HUES48 (cell line): ENCODE measurements around the gene ANKRD45.
"Not testable (repeated sequence)": the region's sequence is repeated elsewhere in the genome, so short reads cannot be mapped to it uniquely, and the experiment has no call there.

Source experiments
- H3K27ac ChIP-seq: one replicate; pipeline ENCODE4 v1.7.0; 2013; ENCODE audit warnings: low read depth, low read length, inconsistent platforms
- H3K27me3 ChIP-seq: 2 replicates; pipeline ENCODE4 v1.6.1; 2013; ENCODE audit warnings: mild to moderate bottlenecking, low read length; ENCODE audit not compliant: control insufficient read depth, insufficient read depth
- H3K36me3 ChIP-seq: 2 replicates; pipeline ENCODE4 v1.6.1; 2013; ENCODE audit warnings: low read length; ENCODE audit not compliant: control insufficient read depth, insufficient read depth
- H3K4me1 ChIP-seq: 2 replicates; pipeline ENCODE4 v1.6.1; 2013; ENCODE audit warnings: mild to moderate bottlenecking, low read length; ENCODE audit not compliant: control insufficient read depth, insufficient read depth
- H3K4me3 ChIP-seq: 2 replicates; pipeline ENCODE4 v1.5.1; 2013; ENCODE audit warnings: mild to moderate bottlenecking, low read depth, low read length
- H3K9ac ChIP-seq: 2 replicates; pipeline ENCODE4 v1.6.1; 2013; ENCODE audit warnings: mild to moderate bottlenecking, low read depth, low read length, moderate library complexity
- H3K9me3 ChIP-seq: 2 replicates; pipeline ENCODE4 v1.6.1; 2013; ENCODE audit warnings: low read length; ENCODE audit not compliant: control insufficient read depth, insufficient read depth

Gene ANKRD45

DNA sequence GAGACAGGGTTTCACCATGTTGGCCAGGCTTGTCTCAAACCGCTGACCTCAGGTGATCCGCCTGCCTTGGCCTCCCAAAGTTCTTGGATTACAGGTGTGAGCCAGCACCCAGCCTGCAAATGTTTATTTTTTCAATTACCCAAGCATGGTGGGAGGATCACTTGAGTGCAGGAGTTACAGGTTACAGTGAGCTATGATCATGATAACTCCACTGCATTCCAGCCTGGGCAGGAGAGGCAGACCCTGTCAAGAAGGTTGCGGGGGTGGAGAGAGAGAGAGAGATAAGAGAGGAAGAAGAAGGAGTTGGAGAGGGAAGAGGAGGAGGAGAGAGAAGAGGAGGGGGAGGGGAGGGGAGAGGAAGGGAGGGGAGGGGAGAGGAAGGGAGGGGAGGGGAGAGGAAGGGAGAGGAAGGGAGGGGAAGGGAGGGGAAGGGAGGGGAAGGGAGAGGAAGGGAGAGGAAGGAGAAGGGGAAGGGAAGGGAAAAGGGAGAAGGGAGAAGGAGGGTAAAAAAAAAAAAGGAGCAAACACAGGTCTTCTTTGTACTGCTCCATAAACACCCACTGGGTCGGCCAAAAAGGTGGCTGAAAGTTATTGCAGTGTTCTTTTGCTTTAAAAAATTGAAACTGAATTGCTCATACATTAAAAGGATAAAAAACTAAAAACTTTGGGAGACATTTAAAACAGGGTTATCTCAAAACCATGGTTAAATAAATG lies 61.0 kb downstream of the ANKRD45 start:
- Histone ChIP-seq H3K27me3 (no peaks in the 10 kb centered on the region), H3K36me3 (no peaks in the 10 kb centered on the region), H3K27ac (no peak overlapping the region), H3K9me3 (peaks cover 23% of the 10 kb centered on the region), H3K4me1 (no peaks in the 10 kb centered on the region), H3K4me3 (no peak overlapping the region), H3K9ac (no peak overlapping the region)

DNA sequence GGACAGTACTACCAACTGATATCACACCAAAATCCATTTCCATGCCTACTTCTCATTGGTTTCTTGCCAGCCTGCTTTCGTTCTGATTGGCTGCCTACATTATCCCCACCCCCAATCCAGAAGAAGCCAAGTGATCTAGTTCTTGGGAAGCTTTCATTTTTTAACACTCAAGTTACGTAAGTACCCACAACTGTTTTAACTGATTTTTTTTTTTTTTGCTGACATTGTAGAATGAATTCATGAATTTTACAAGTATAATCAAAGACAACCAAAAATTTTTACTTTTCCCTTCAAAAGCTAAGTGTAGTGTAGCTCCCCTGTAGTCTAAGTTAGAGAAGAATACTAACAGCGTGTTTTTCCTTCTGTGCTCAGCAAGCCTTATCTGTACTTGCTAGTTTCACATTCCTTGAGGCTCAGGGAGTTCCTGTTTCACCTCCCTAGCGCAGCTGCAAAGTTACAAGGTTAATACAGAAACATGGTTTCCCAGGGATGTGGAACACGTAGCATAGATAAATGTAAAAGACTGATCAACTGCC lies 66.5 kb downstream of the ANKRD45 start, which contains the start of gene SLC9C2:
Gene SLC9C2, minus strand, starts transcription at position 17 of the 536 bp plus-strand sequence. CDS start 1,296 bp downstream, outside the sequence.
- no peak within 1 kb of the TSS for H3K9ac ChIP-seq
- H3K4me1 ChIP-seq, result no peaks in the 10 kb centered on the region
- no peaks in the 10 kb centered on the region for H3K36me3 ChIP-seq
- no peak within 1 kb of the TSS for H3K4me3 ChIP-seq
- H3K9me3 ChIP-seq, result no peaks in the 10 kb centered on the region
- H3K27ac ChIP-seq, result no peak within 1 kb of the TSS
- no peaks in the 10 kb centered on the region for H3K27me3 ChIP-seq

GRCh38 chr1:173601588-173601987 lies 68.1 kb downstream of the ANKRD45 start:
- Histone ChIP-seq H3K4me3 (no peak overlapping the region), H3K9me3 (no peaks in the 10 kb centered on the region), H3K9ac (no peak overlapping the region), H3K27me3 (no peaks in the 10 kb centered on the region), H3K36me3 (no peaks in the 10 kb centered on the region), H3K4me1 (no peaks in the 10 kb centered on the region), H3K27ac (no peak overlapping the region)

DNA sequence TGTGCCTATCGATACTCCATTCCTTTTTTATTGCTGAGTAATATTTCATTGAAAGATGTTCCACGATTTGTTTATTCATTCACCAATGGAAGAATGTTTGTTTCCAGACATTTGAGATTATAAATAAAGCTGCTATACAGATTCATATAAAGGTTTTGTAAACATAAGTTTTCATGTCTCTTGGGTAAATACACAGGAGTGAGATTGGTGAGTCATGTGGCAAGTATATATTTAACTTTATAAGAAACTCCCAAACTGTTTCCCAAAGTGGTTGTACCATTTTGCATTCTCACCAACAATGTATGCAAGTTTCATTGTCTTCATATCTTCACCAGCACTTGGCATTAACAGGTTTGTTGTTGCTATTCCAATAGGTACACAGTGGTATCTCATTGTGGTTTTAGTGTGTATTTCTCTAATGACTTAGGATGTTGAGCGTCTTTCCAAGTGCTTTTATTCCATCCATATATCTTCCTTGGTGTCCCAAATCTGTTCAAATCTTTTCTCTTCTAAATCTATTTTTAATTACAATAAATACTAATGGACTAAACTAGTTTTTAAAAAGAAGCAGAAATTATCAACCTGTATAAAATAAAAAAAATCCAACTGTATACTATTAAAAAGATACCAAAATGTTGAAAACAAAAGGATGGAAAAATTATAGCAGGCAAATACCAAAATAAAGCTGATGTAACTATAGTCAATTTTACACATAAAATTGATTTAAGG lies 73.4 kb downstream of the ANKRD45 start:
- no peak overlapping the region for H3K27ac ChIP-seq
- H3K4me3 ChIP-seq, result no peak overlapping the region
- no peaks in the 10 kb centered on the region for H3K9me3 ChIP-seq
- H3K27me3 ChIP-seq, result no peaks in the 10 kb centered on the region
- no peaks in the 10 kb centered on the region for H3K36me3 ChIP-seq
- no peak overlapping the region for H3K9ac ChIP-seq
- no peaks in the 10 kb centered on the region for H3K4me1 ChIP-seq

GRCh38 chr1:173591138-173591537 lies 78.5 kb downstream of the ANKRD45 start:
- not testable (repeated sequence) for H3K9me3 ChIP-seq, H3K27me3 ChIP-seq, H3K4me3 ChIP-seq, H3K4me1 ChIP-seq, H3K9ac ChIP-seq, H3K36me3 ChIP-seq, H3K27ac ChIP-seq

DNA sequence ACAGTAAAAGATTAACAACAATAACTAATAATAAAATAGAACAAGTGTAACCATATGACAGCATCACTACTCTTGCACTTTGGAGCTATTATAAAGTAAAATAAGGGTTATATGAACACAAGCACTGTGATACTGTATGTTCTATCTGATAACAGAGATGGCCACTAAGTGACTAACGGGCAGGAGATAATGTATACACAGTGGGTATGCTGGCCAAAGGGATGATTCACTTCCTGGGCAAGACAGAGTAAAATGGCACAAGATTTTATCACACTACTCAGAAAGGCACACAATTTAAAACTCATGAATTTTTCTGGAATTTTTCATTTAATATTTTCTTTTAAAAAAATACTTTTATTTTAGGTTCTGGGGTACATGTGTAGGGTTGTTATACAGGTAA lies 79.1 kb downstream of the ANKRD45 start:
- Histone ChIP-seq H3K36me3 (no peaks in the 10 kb centered on the region), H3K9me3 (no peaks in the 10 kb centered on the region), H3K4me3 (no peak overlapping the region), H3K27me3 (no peaks in the 10 kb centered on the region), H3K4me1 (0 out of 2 replicates have a peak, but pooled peaks cover 3% of the 10 kb centered on the region), H3K9ac (no peak overlapping the region), H3K27ac (no peak overlapping the region)

GRCh38 chr1:173581383-173582079 lies 88.1 kb downstream of the ANKRD45 start:
- Histone ChIP-seq H3K4me1 (no peaks in the 10 kb centered on the region), H3K27me3 (no peaks in the 10 kb centered on the region), H3K27ac (no peak overlapping the region), H3K9me3 (no peaks in the 10 kb centered on the region), H3K9ac (no peak overlapping the region), H3K4me3 (no peak overlapping the region), H3K36me3 (no peaks in the 10 kb centered on the region)

DNA sequence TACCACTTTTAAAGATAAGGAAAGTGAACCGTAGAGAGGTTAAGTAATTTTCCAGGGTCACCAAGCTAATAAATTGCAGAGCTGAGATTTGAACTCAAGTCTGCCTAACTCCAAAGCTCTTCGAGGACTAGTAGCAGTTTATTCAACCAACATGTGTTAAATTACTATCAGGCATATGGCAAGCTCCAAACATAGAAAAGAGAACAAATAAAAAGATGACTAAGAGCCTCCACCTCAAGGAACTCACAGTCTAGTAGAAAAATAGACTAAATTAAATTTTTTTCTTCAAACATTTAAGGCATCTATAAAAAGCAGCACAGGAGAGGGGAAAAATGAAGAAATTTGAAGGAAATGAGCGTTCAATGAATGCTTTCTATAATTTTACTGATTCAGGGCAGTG lies 89.0 kb downstream of the ANKRD45 start:
- Histone ChIP-seq H3K36me3 (no peaks in the 10 kb centered on the region), H3K27me3 (no peaks in the 10 kb centered on the region), H3K27ac (no peak overlapping the region), H3K4me3 (no peak overlapping the region), H3K4me1 (no peaks in the 10 kb centered on the region), H3K9ac (no peak overlapping the region), H3K9me3 (no peaks in the 10 kb centered on the region)

GRCh38 chr1:173580071-173580470 lies 89.6 kb downstream of the ANKRD45 start:
- H3K36me3 ChIP-seq, result no peaks in the 10 kb centered on the region
- H3K9me3 ChIP-seq, result no peaks in the 10 kb centered on the region
- H3K4me3 ChIP-seq, result no peak overlapping the region
- no peaks in the 10 kb centered on the region for H3K4me1 ChIP-seq
- H3K27ac ChIP-seq, result no peak overlapping the region
- no peaks in the 10 kb centered on the region for H3K27me3 ChIP-seq
- no peak overlapping the region for H3K9ac ChIP-seq

- Histone ChIP-seq H3K36me3 (no peaks in the 10 kb centered on the region), H3K4me3 (no peak overlapping the region), H3K9ac (no peak overlapping the region), H3K27me3 (no peaks in the 10 kb centered on the region), H3K27ac (no peak overlapping the region), H3K9me3 (no peaks in the 10 kb centered on the region), H3K4me1 (no peaks in the 10 kb centered on the region)
These were observed 96.1 kb downstream of the ANKRD45 start for GRCh38 chr1:173573596-173573995.
